Smooth muscle cell (in vitro differentiated cells): ENCODE data around the gene GATAD2B. TPM values are rescaled to one million over a fixed set of nuclear protein-coding genes. Genes with fewer than 3 reads are reported as not detected.
"Not testable (repeated sequence)": the region's sequence is repeated elsewhere in the genome, so short reads cannot be mapped to it uniquely, and the experiment has no call there.

Experiments used
- DNase-seq: peaks from one replicate; lab custom pipeline; 2025; ENCODE audit not compliant: unreplicated experiment; lab: John Stamatoyannopoulos, UW
- H2AFZ ChIP-seq: fragments of 200-600 bp; sonication (generic); 2 replicates; pipeline ENCODE4 v1.6.0; 2016; ENCODE audit warnings: antibody characterized with exemption, low read depth, mild to moderate bottlenecking
- H3F3A ChIP-seq: fragments of 200-600 bp; sonication (generic); 2 replicates; pipeline ENCODE4 v1.6.0; 2017; ENCODE audit warnings: antibody characterized with exemption, low read depth
- H3K27ac ChIP-seq: fragments of 200-600 bp; sonication (generic); 2 replicates; pipeline ENCODE4 v1.5.1; 2016; ENCODE audit warnings: low read depth, mild to moderate bottlenecking
- H3K27me3 ChIP-seq: fragments of 200-600 bp; sonication (generic); 2 replicates; pipeline ENCODE4 v1.6.1; 2016; ENCODE audit warnings: low read depth, mild to moderate bottlenecking
- H3K36me3 ChIP-seq: fragments of 200-600 bp; sonication (generic); 2 replicates; pipeline ENCODE4 v1.5.1; 2016; ENCODE audit warnings: low read depth
- H3K4me1 ChIP-seq: fragments of 200-600 bp; sonication (generic); 2 replicates; pipeline ENCODE4 v1.5.1; 2016; ENCODE audit warnings: low read depth
- H3K4me2 ChIP-seq: fragments of 200-600 bp; sonication (generic); 2 replicates; pipeline ENCODE4 v1.6.0; 2016; ENCODE audit warnings: mild to moderate bottlenecking
- H3K4me3 ChIP-seq: fragments of 200-600 bp; sonication (generic); 2 replicates; pipeline ENCODE4 v1.5.1; 2016; ENCODE audit warnings: mild to moderate bottlenecking
- H3K79me2 ChIP-seq: fragments of 200-600 bp; sonication (generic); 2 replicates; pipeline ENCODE4 v1.6.0; 2016; ENCODE audit warnings: low read depth, mild to moderate bottlenecking
- H3K9ac ChIP-seq: fragments of 200-600 bp; sonication (generic); 2 replicates; pipeline ENCODE4 v1.6.0; 2016; ENCODE audit warnings: low read depth
- H3K9me3 ChIP-seq: fragments of 200-600 bp; sonication (generic); replicated peaks from 2 replicates; pipeline ENCODE4 v1.5.1; 2016; ENCODE audit warnings: low read depth
- H4K20me1 ChIP-seq: fragments of 200-600 bp; sonication (generic); 2 replicates; pipeline ENCODE4 v1.6.0; 2016; ENCODE audit warnings: low read depth
- WGBS: methylation state at CpG from one replicate; pipeline ENCODE4 v1.1.7; 2016; ENCODE audit warnings: low lambda C conversion rate; 5-methylcytosine and 5-hydroxymethylcytosine counted together
- polyA plus RNA-seq: library from polyadenylated mRNA; unstranded; fragments of >200 nt; fragmentation: Nextera tagmentation; extraction: Ambion mirVana; gene quantifications from 2 replicates; pipeline ENCODE4 v1.2.1, GENCODE V29; 2016
- total RNA-seq: library from RNA; depleted of rRNA; stranded (reverse); fragments of >200 nt; gene quantifications from 2 replicates; pipeline ENCODE4 v1.2.3, GENCODE V29; 2014
- TF ChIP-seq, protein P1 (sequence below): fragments of 200-600 bp; sonication (generic); IDR thresholded peaks from 2 replicates; pipeline ENCODE4 v1.5.1; 2017; ENCODE audit warnings: borderline replicate concordance, mild to moderate bottlenecking, antibody characterized with exemption; ENCODE audit not compliant: insufficient read depth, poor library complexity, severe bottlenecking

Gene GATAD2B
- total and polyA plus RNA-seq, 2 experiments from 2014 or later = 7.8 to 24.9 TPM

DNA sequence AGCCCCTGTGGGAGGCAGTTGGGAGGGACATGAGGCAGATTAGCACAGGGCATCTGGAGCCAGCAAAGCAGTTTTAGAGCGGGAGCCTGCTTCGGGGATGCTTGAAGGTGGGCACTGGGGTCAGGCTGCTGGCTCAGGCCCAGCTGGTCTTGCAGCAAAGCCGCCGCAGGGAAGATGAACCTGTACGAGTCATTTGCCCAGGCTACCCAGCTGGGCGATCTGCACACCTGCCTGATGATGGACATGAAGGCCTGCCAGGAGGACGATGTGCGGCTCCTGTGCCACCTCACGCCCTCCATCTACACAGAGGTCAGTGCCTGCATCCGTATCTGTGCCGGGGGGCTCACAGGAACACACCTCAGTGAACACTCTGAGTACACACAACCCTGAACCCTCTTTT is 155.3 kb downstream of the GATAD2B start:
- WGBS = 94% methylated on average over 9 of the region's 11 CpGs
- H3K79me2 ChIP-seq = no peaks in the 10 kb centered on the region
- no peak overlapping the region for H3K4me3 ChIP-seq
- H3K9me3 ChIP-seq = no peaks in the 10 kb centered on the region
- no peaks in the 10 kb centered on the region for H4K20me1 ChIP-seq
- TF ChIP-seq, protein P1, sequence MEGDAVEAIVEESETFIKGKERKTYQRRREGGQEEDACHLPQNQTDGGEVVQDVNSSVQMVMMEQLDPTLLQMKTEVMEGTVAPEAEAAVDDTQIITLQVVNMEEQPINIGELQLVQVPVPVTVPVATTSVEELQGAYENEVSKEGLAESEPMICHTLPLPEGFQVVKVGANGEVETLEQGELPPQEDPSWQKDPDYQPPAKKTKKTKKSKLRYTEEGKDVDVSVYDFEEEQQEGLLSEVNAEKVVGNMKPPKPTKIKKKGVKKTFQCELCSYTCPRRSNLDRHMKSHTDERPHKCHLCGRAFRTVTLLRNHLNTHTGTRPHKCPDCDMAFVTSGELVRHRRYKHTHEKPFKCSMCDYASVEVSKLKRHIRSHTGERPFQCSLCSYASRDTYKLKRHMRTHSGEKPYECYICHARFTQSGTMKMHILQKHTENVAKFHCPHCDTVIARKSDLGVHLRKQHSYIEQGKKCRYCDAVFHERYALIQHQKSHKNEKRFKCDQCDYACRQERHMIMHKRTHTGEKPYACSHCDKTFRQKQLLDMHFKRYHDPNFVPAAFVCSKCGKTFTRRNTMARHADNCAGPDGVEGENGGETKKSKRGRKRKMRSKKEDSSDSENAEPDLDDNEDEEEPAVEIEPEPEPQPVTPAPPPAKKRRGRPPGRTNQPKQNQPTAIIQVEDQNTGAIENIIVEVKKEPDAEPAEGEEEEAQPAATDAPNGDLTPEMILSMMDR = no peak
- no peaks in the 10 kb centered on the region for H3K36me3 ChIP-seq
- no peak overlapping the region for H3K9ac ChIP-seq
- H3K27me3 ChIP-seq = no peaks in the 10 kb centered on the region
- no peak overlapping the region for H3K4me2 ChIP-seq
- H3K4me1 ChIP-seq = no peaks in the 10 kb centered on the region
- DNase-seq = no peak
- H2AFZ ChIP-seq = no peak overlapping the region
- no peak overlapping the region for H3K27ac ChIP-seq
- peaks cover 3% of the 10 kb centered on the region for H3F3A ChIP-seq

GRCh38 chr1:153766663-153767062 is 156.1 kb downstream of the GATAD2B start:
- H3K4me3 ChIP-seq, H3K36me3 ChIP-seq: not testable (repeated sequence)

DNA sequence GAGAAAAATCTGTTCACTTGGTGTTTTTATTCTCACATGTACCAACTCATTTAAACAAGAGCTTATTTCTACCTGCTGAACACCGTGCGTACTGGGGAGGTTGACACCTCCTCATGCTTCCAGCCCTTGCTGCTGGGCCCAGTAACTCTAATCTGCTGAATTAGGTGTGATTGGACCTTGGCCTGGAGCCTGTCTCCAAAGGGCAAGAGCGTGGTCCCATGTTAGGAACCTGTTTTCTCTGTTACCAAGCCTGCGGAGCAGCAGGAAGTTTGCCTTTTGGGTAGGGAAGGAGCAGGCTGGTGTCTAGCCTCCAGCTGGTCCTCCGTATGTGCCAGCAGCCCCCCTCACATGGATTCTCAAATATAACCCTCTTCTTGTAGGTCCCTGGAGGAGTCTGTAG is 158.5 kb downstream of the GATAD2B start:
- H3K36me3 ChIP-seq = no peaks in the 10 kb centered on the region

More at GRCh38 chr1:153766663-153767062, 156.1 kb downstream of the GATAD2B start:
- not testable (repeated sequence) for H3K9me3 ChIP-seq, H3K27me3 ChIP-seq, H3K9ac ChIP-seq, H3K27ac ChIP-seq, H3F3A ChIP-seq, H4K20me1 ChIP-seq, H3K79me2 ChIP-seq, H2AFZ ChIP-seq, DNase-seq, H3K4me2 ChIP-seq, H3K4me1 ChIP-seq
- WGBS = 98% methylated on average over 10 of the region's 10 CpGs

GRCh38 chr1:153763365-153764225 is 159.2 kb downstream of the GATAD2B start:
- no peak overlapping the region for H2AFZ ChIP-seq
- H3K9me3 ChIP-seq = no peaks in the 10 kb centered on the region
- H3F3A ChIP-seq = no peaks in the 10 kb centered on the region
- H3K4me2 ChIP-seq = no peak overlapping the region
- H3K27me3 ChIP-seq = no peaks in the 10 kb centered on the region
- TF ChIP-seq, protein P1 = no peak
- no peaks in the 10 kb centered on the region for H3K4me1 ChIP-seq
- H3K36me3 ChIP-seq = no peaks in the 10 kb centered on the region
- H4K20me1 ChIP-seq = no peaks in the 10 kb centered on the region
- 84% methylated on average over 7 of the region's 7 CpGs for WGBS
- no peak overlapping the region for H3K27ac ChIP-seq
- no peak overlapping the region for H3K9ac ChIP-seq
- no peak overlapping the region for H3K4me3 ChIP-seq
- no peak for DNase-seq
- no peaks in the 10 kb centered on the region for H3K79me2 ChIP-seq

More for the DNA sequence above, 158.5 kb downstream of the GATAD2B start:
- no peak for DNase-seq
- 99% methylated on average over 5 of the region's 5 CpGs for WGBS
- Histone ChIP-seq H4K20me1 (no peaks in the 10 kb centered on the region), H3K27me3 (no peaks in the 10 kb centered on the region), H3K9me3 (no peaks in the 10 kb centered on the region), H3K79me2 (no peaks in the 10 kb centered on the region), H3K4me2 (no peak overlapping the region), H3K4me1 (no peaks in the 10 kb centered on the region), H3K9ac (no peak overlapping the region), H3K27ac (no peak overlapping the region), H3K4me3 (no peak overlapping the region), H3F3A (no peaks in the 10 kb centered on the region), H2AFZ (no peak overlapping the region)
- TF ChIP-seq, protein P1 = no peak
